Testis (tissue), 2 donors: ENCODE data around the gene S1PR5.

Source experiments
- CTCF ChIP-seq, 3 experiments: fragments of 450-650 bp in 2 of 3; fragments of 200-600 bp in 1 of 3; sonication (generic) in 1 of 3; IDR thresholded peaks; one replicate each; pipeline ENCODE4 v1.5.1; 2016 to 2019; ENCODE audit warnings: antibody characterized with exemption in 3 of 3, mild to moderate bottlenecking in 2 of 3, moderate library complexity in 1 of 3
- POLR2A ChIP-seq: fragments of 450-650 bp; IDR thresholded peaks from one replicate; pipeline ENCODE4 v1.6.1; 2017; ENCODE audit warnings: antibody characterized with exemption, mild to moderate bottlenecking, moderate library complexity

- TF ChIP-seq CTCF (IDR thresholded peaks at IDR 0.05) (no peak), POLR2A (no peak)
These were observed 1.2 kb downstream of the S1PR5 start for GRCh38 chr19:10516064-10516385.
